Measurements from ENCODE around the gene TICAM2. TPM values are rescaled to one million over a fixed set of nuclear protein-coding genes. Genes with fewer than 3 reads are reported as not detected.

TICAM2 gene
- polyA plus RNA-seq, 1 experiment = 1.2 TPM

DNA sequence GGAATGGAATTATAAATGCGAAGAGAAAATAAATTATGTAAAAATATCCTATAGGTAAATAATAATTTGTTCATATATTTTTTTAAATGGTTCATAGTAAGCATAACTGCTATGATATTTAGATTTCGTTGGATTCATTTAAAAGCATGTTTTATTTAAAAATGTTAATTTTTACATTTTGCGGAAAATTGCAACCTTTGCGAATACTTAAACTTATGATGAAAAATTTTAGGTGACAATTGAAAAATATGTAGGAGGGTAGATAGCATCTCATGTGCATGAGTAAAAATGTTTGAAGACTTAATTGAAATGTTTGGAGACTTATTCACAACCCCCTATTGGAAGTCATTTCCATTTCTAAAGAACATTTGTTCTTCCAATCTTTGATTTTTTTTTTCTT lies 53.6 kb downstream of the TICAM2 start:
- ChIA-PET CTCF (no interaction called here), POLR2A (no interaction called here)
- TF ChIP-seq, protein P1, sequence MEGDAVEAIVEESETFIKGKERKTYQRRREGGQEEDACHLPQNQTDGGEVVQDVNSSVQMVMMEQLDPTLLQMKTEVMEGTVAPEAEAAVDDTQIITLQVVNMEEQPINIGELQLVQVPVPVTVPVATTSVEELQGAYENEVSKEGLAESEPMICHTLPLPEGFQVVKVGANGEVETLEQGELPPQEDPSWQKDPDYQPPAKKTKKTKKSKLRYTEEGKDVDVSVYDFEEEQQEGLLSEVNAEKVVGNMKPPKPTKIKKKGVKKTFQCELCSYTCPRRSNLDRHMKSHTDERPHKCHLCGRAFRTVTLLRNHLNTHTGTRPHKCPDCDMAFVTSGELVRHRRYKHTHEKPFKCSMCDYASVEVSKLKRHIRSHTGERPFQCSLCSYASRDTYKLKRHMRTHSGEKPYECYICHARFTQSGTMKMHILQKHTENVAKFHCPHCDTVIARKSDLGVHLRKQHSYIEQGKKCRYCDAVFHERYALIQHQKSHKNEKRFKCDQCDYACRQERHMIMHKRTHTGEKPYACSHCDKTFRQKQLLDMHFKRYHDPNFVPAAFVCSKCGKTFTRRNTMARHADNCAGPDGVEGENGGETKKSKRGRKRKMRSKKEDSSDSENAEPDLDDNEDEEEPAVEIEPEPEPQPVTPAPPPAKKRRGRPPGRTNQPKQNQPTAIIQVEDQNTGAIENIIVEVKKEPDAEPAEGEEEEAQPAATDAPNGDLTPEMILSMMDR (IDR thresholded peaks at IDR 0.05; ENCODE audit: insufficient read depth, low read depth, low read length) = no peak
- Histone ChIP-seq H3K36me3 (ENCODE audit: control insufficient read depth, insufficient read depth, low read length) (no peaks in the 10 kb centered on the region), H3K4me3 (ENCODE audit: low read depth, low read length) (no peak overlapping the region), H3K27me3 (ENCODE audit: control insufficient read depth, insufficient read depth, low read length) (no peaks in the 10 kb centered on the region)
- no peak for DNase-seq (ENCODE audit: low read depth)

DNA sequence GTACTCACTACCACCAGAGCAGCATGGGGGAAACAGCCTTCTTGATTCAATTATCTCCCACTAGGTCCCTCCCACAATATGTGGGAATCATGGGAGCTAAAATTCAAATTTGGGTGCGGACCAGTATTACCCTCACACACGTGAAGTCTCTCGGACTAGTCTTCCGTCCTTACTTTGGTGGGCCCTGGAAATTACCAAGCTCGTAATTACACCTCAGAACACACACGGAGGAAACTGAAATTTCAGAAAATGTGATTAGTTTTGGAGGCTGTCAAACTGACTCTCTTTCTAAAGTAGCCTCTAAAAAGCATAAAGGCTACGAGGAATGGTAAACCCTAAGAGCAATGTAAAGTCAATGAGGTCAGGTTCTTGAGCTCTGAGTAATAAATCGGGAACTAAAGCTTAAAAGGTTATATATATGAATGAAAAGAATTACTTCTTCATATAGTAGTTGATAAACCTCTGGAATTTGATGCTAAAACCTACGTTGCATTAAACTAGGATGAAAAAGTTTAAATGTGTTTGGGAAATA lies 56.9 kb downstream of the TICAM2 start:
- TF ChIP-seq, protein P1 (IDR thresholded peaks at IDR 0.05; ENCODE audit: insufficient read depth, low read depth, low read length) = no peak
- no peak for DNase-seq (ENCODE audit: low read depth)
- POLR2A ChIA-PET = interaction anchor here (1.0 kb wide), 1 partner anchor 57 kb away, joined by 4 read pairs; the partner anchor contains the start of gene TICAM2
- Histone ChIP-seq H3K27me3 (ENCODE audit: control insufficient read depth, insufficient read depth, low read length) (no peaks in the 10 kb centered on the region), H3K36me3 (ENCODE audit: control insufficient read depth, insufficient read depth, low read length) (peaks cover 2% of the 10 kb centered on the region; the same call in 1 of the 2 replicates), H3K4me3 (ENCODE audit: low read depth, low read length) (no peak overlapping the region)
- CTCF ChIA-PET = interaction anchor here (0.7 to 1.6 kb wide), 4 partner anchors 22 to 215 kb away, joined by 3 to 4 read pairs (median 3); no protein-coding TSS in a partner anchor

DNA sequence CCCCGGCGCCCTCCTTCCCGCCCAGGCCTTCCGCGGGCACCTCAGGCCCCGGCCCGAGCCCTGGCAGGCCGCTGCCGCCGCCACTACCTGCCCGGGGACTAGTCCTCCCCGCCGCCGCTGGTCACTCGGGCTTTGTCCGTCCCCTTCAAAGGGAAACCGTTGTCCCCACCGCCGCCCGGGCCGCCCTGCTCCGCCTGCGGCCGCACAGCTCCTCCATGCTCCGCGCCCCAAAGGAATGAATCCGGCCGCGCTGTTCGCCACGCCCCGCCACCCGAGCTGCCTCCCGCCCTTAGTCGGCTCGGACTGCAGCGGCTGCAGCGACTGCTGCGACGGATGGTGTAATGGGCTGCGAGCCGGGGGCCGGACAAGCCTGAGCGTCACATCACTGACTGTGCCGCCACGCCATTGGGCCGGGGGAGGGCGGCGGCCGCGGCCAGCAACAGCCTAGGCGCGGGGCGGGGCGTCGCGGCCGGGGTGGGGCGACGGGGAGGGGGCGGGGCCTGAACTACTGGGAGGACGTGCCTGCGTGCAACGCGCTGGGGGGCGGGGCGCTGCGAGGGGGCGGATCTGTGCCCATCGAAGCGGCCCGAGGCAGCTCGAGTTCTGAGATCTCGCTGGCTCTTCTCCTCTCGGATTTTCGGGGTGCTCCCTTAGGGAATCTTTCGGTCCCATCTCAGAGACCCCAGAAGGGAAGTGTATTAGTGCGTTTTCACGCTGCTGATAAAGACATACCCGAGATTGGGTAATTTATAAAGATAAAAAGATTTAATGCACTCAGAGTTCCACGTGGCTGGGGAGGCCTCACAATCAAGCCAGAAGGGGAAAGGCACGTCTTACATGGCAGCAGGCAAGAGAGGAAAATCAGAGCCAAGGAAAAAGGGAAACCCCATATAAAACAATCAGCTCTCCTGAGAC lies 57.6 kb downstream of the TICAM2 start, which contains the start of gene FEM1C:
TSS of gene FEM1C (minus strand) at position 340 of the 915 bp plus-strand sequence. CDS start 1,282 bp downstream, outside the sequence.
- POLR2A ChIA-PET = interaction anchor here (0.6 to 1.0 kb wide), 5 partner anchors 8 to 1737 kb away, joined by 3 to 11 read pairs (median 3); partner anchors contain the start of gene TICAM2
- peak within 1 kb of the TSS; percentile 79 for H3K4me3 ChIP-seq (ENCODE audit: low read depth, low read length)
- H3K27me3 ChIP-seq (ENCODE audit: control insufficient read depth, insufficient read depth, low read length) = no peaks in the 10 kb centered on the region
- peaks cover 2% of the 10 kb centered on the region; the same call in 1 of the 2 replicates for H3K36me3 ChIP-seq (ENCODE audit: control insufficient read depth, insufficient read depth, low read length)
- TF ChIP-seq, protein P1 (IDR thresholded peaks at IDR 0.05; ENCODE audit: insufficient read depth, low read depth, low read length) = no peak
- peak; percentile 85 for DNase-seq (ENCODE audit: low read depth)
- CTCF ChIA-PET = interaction anchor here (0.7 to 1.6 kb wide), 8 partner anchors 17 to 215 kb away, joined by 3 to 4 read pairs (median 3); no protein-coding TSS in a partner anchor

DNA sequence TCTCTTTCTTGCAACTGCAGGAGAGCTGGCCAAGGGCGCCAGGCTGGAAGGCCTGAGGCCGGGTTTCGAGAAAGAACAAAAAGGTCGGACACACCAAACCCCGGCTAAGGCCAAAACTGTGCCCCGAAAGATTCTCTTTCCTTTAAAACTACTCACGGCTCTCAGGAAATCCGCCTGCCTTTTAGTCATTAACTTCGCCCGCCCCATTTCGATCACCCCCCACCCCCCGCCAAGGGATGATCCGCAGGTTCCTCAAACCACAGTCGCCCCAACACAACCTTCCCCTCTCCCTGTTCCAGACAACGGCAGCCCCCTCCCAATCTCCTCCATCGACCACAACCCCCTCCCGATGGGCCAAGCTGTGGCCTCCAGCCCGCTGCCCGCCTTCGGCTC lies 58.2 kb downstream of the TICAM2 start:
- POLR2A ChIA-PET = interaction anchor here (0.6 to 0.9 kb wide), 3 partner anchors 37 to 1736 kb away, joined by 3 to 11 read pairs (median 3); no protein-coding TSS in a partner anchor
- peak overlapping the region; percentile 79 for H3K4me3 ChIP-seq (ENCODE audit: low read depth, low read length)
- H3K27me3 ChIP-seq (ENCODE audit: control insufficient read depth, insufficient read depth, low read length) = no peaks in the 10 kb centered on the region
- CTCF ChIA-PET = interaction anchor here (1.0 to 1.6 kb wide), 6 partner anchors 16 to 169 kb away, joined by 3 to 4 read pairs (median 4); no protein-coding TSS in a partner anchor
- DNase-seq (ENCODE audit: low read depth) = no peak
- TF ChIP-seq, protein P1 (IDR thresholded peaks at IDR 0.05; ENCODE audit: insufficient read depth, low read depth, low read length) = no peak
- peaks cover 2% of the 10 kb centered on the region; the same call in 1 of the 2 replicates for H3K36me3 ChIP-seq (ENCODE audit: control insufficient read depth, insufficient read depth, low read length)
